HepG2 (cell line): ENCODE measurements around the gene FRK.

ENCODE experiments used
- KAT7 ChIP-seq: IDR thresholded peaks from 2 replicates; pipeline ENCODE4 v1.6.1; 2018; ENCODE audit warnings: borderline replicate concordance, missing compliant biosample characterization
- MED8 ChIP-seq: sonication (generic); formaldehyde crosslinking; IDR thresholded peaks from 2 replicates; pipeline ENCODE4 v1.8.1; 2023; ENCODE audit warnings: mild to moderate bottlenecking, missing genetic modification reagents; ENCODE audit not compliant: insufficient replicate concordance
- RAD21 ChIP-seq: fragments of 450-650 bp; formaldehyde crosslinking; IDR thresholded peaks from 2 replicates; pipeline ENCODE4 v1.5.0; 2020; ENCODE audit warnings: mild to moderate bottlenecking
- ZNF660 ChIP-seq: sonication (generic); formaldehyde crosslinking; IDR thresholded peaks from 2 replicates; pipeline ENCODE4 v1.5.1; 2020; ENCODE audit warnings: mild to moderate bottlenecking, low read depth, missing genetic modification reagents, borderline replicate concordance
- TF ChIP-seq, protein P1 (sequence below): sonication (generic); formaldehyde crosslinking; IDR thresholded peaks from 2 replicates; pipeline ENCODE4 v1.5.0; 2020; ENCODE audit warnings: mild to moderate bottlenecking, missing genetic modification reagents, moderate library complexity
- TF ChIP-seq, protein P2 (sequence below), 2 experiments: IDR thresholded peaks; 2 replicates each; pipeline ENCODE4 v1.6.1; 2011 to 2012; ENCODE audit warnings: low read length in 2 of 2, borderline replicate concordance in 1 of 2, low read depth in 1 of 2, mild to moderate bottlenecking in 1 of 2, moderate library complexity in 1 of 2
- TF ChIP-seq, protein P3 (sequence below): sonication (generic); formaldehyde crosslinking; conservative IDR thresholded peaks from 2 replicates; pipeline ENCODE4 v1.4.0; 2020; ENCODE audit warnings: missing genetic modification reagents

DNA sequence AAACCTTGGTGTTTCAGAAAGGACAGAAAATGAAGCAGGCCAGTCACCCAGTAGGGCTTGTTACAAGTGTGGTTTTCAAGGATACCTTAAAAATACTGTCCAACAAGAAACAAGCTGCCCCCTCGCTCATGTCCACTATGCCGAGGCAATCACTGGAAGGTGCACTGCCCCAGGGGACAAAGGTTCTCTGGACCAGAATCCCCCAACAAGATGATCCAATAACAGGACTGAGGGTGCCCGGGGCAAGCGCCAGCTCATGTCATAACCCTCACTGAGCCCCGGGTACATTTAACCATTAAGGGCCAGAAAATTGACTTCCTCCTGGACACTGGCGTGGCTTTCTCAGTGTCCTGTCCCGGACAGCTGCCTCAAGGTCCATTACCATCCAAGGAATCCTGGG, 33.4 kb upstream of the FRK start:
- TF ChIP-seq ZNF660 (CRISPR knock-in tag) (no peak), RAD21 (no peak), KAT7 (CRISPR knock-in tag) (no peak), MED8 (CRISPR knock-in tag) (no peak)
- TF ChIP-seq, protein P1, sequence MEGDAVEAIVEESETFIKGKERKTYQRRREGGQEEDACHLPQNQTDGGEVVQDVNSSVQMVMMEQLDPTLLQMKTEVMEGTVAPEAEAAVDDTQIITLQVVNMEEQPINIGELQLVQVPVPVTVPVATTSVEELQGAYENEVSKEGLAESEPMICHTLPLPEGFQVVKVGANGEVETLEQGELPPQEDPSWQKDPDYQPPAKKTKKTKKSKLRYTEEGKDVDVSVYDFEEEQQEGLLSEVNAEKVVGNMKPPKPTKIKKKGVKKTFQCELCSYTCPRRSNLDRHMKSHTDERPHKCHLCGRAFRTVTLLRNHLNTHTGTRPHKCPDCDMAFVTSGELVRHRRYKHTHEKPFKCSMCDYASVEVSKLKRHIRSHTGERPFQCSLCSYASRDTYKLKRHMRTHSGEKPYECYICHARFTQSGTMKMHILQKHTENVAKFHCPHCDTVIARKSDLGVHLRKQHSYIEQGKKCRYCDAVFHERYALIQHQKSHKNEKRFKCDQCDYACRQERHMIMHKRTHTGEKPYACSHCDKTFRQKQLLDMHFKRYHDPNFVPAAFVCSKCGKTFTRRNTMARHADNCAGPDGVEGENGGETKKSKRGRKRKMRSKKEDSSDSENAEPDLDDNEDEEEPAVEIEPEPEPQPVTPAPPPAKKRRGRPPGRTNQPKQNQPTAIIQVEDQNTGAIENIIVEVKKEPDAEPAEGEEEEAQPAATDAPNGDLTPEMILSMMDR = no peak
- TF ChIP-seq, protein P2, sequence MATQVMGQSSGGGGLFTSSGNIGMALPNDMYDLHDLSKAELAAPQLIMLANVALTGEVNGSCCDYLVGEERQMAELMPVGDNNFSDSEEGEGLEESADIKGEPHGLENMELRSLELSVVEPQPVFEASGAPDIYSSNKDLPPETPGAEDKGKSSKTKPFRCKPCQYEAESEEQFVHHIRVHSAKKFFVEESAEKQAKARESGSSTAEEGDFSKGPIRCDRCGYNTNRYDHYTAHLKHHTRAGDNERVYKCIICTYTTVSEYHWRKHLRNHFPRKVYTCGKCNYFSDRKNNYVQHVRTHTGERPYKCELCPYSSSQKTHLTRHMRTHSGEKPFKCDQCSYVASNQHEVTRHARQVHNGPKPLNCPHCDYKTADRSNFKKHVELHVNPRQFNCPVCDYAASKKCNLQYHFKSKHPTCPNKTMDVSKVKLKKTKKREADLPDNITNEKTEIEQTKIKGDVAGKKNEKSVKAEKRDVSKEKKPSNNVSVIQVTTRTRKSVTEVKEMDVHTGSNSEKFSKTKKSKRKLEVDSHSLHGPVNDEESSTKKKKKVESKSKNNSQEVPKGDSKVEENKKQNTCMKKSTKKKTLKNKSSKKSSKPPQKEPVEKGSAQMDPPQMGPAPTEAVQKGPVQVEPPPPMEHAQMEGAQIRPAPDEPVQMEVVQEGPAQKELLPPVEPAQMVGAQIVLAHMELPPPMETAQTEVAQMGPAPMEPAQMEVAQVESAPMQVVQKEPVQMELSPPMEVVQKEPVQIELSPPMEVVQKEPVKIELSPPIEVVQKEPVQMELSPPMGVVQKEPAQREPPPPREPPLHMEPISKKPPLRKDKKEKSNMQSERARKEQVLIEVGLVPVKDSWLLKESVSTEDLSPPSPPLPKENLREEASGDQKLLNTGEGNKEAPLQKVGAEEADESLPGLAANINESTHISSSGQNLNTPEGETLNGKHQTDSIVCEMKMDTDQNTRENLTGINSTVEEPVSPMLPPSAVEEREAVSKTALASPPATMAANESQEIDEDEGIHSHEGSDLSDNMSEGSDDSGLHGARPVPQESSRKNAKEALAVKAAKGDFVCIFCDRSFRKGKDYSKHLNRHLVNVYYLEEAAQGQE (IDR thresholded peaks at IDR 0.05; ENCODE audit: borderline replicate concordance in 1 of 2, low read depth in 1 of 2, low read length in 2 of 2) = no peak
- TF ChIP-seq, protein P3, sequence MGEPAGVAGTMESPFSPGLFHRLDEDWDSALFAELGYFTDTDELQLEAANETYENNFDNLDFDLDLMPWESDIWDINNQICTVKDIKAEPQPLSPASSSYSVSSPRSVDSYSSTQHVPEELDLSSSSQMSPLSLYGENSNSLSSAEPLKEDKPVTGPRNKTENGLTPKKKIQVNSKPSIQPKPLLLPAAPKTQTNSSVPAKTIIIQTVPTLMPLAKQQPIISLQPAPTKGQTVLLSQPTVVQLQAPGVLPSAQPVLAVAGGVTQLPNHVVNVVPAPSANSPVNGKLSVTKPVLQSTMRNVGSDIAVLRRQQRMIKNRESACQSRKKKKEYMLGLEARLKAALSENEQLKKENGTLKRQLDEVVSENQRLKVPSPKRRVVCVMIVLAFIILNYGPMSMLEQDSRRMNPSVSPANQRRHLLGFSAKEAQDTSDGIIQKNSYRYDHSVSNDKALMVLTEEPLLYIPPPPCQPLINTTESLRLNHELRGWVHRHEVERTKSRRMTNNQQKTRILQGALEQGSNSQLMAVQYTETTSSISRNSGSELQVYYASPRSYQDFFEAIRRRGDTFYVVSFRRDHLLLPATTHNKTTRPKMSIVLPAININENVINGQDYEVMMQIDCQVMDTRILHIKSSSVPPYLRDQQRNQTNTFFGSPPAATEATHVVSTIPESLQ (CRISPR knock-in tag) = no peak
